CD4-positive, alpha-beta T cell treated with Interleukin-12 subunit alpha and Interleukin-12 subunit beta, for 1 hour (primary cell): ENCODE data around the gene TIMM10.

ENCODE experiments used
- DNase-seq: peaks from one replicate; pipeline ENCODE4 v3.0.0-alpha.2; 2020

TIMM10 gene, protein sequence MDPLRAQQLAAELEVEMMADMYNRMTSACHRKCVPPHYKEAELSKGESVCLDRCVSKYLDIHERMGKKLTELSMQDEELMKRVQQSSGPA

GRCh38 chr11:57530596-57531507 lies at the start of gene TIMM10:
Gene TIMM10 (minus strand): TSS chr11:57530754. CDS start chr11:57530189, 565 bp downstream.
- DNase-seq: peak; percentile 97

- DNase-seq: no peak
Measured at GRCh38 chr11:57574061-57574460, 43.5 kb upstream of the TIMM10 start.

DNA sequence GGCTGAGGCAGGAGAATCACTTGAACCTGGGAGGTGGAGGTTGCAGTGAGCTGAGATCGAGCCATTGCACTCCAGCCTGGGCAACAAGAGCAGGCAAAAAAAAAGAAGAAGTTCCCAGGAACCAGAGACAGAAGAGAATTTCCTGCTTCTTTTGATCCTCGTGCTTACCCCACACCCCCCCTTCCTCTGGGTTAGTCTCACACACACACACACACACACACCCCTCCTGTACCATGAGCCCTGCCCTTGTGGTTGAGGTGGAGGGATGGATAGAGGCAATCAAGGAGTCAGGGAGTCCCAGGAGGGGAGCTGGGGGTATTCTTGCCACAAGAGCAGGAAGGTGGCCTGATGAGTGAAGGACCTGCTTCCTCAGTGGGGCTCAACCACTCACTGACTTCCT lies 41.1 kb upstream of the TIMM10 start:
- no peak for DNase-seq

DNA sequence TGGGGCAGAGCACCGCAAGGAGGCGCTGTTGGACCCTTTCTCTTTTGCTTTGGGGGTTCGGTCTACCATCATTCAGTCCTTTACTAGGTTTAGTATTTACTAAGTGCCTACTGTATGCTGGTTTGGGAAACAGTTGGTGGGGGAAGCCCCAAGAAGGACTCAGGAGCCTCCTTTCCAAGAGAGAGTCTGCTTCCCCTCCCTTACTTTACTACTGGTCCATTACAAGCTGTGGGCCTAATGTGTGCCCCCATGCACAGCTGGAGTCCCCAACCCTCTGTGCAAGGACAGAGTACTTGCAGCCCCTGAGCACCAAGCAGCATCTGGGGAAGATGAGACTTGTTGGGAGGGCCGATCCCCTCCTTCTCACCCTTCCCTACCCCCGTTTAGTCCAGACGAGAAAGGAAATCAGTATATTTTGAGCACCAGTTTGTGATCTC lies 37.8 kb upstream of the TIMM10 start:
- peak; percentile 89 for DNase-seq

DNA sequence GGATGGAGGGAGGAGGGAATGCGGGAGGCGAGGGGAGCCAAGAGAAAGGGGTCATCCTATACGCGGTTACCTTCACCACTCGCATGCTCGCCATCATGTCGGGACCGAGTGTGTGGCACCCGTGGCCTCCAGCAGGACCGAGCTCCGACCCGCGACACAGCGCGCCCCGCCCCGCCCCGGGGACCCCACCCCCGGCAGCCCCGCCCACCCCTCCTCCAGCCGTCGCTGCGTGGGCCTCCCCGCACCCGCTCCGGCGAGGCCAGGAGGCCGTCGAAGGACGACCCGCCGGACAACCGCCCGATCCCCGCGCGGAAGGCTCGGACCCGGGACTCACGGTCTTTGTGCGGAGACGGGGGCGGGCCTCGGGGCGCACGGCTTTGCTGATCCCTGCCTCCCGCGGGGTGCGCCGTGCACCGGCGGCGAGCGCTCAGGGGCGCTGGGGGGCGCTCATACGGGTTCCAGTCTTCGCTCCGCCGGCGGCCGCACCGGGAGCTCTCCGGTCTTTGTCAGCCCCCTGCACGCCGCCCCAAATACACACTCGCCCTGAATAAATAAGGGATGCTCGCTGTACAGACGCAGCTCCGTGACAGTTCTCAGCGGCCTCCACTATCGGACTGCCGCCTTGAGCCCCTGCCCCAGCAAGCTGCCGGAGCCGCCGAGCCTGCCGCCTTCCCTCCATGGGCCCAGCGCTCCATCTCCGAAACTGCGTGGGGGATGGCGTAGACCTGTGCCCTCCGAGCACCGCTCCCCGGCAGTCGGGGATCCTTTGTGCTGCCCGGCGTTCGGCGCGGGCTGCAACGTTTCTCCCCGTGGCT lies 37.2 kb upstream of the TIMM10 start, which contains the start of gene UBE2L6:
Gene UBE2L6, minus strand, starts transcription at position 158 of the 815 bp plus-strand sequence. Its CDS starts 61 bp downstream, at position 97.
- peak; percentile 60 for DNase-seq

GRCh38 chr11:57566905-57567514 lies 36.5 kb upstream of the TIMM10 start:
- DNase-seq: peak; percentile 42

- peak; percentile 51 for DNase-seq
Measured at GRCh38 chr11:57566005-57566904, 35.7 kb upstream of the TIMM10 start.

- DNase-seq: no peak
Measured at GRCh38 chr11:57562596-57562995, 32.0 kb upstream of the TIMM10 start.

GRCh38 chr11:57560146-57560545 lies 29.6 kb upstream of the TIMM10 start:
- no peak for DNase-seq

GRCh38 chr11:57556041-57556440 lies 25.5 kb upstream of the TIMM10 start:
- no peak for DNase-seq

DNA sequence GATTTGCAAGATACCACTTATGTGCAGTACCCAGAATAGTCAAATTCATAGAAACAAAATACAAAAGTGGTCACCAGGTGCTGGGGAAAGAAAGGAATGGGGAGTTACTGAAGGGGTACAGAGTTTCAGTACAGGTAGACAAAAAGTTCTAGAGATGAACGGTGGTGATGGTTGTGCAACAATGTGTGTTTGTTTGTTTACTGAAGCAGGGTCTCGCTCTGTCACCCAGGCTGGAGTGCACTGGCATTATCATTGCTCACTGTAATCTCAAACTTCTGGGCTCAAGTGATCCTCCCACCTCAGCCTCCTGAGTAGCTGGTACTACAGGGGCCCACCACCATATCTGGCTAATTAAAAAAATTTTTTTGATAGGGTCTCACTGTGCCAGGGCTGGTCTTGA lies 24.8 kb upstream of the TIMM10 start:
- DNase-seq: no peak

- no peak for DNase-seq
Measured at GRCh38 chr11:57552479-57552878, 21.9 kb upstream of the TIMM10 start.

DNA sequence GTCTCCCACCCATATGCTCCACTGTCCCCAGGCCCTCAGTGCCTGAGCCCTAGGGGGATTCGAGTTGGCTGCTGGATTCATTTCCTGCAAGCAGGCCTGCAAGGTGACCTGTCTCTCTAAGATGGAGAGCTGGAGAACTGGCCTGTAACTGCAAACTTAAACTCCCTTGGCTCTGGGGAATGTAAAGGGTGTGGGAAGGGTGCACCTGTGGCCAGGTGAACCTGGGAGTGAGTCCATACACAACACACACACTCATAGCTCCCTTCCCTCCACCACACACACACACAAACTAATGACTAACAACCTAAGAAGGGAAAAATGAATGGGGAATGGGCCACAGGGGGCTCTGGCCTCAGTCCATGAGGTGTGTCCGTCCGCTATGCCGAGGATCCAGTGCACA lies 21.4 kb upstream of the TIMM10 start:
- DNase-seq: no peak

GRCh38 chr11:57549983-57550382 lies 19.4 kb upstream of the TIMM10 start:
- no peak for DNase-seq

GRCh38 chr11:57547854-57548377 lies 17.4 kb upstream of the TIMM10 start:
- DNase-seq: no peak

- DNase-seq: no peak
Measured at GRCh38 chr11:57546869-57547475, 16.4 kb upstream of the TIMM10 start.

DNA sequence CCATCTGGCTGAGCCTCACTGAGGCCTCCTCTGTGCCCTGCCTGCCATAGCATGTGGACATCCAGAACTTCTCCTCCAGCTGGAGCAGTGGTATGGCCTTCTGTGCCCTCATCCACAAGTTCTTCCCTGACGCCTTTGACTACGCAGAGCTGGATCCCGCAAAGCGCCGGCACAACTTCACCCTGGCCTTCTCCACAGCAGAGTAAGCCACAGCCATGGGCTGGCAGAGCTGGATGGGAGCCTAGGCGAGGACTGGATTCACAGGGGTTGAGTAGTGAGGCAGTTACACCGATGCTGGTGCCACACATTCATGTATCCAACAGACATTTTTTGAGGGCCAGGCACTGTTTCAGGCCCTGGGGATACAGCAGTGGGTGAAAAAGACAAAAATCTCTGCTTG lies 15.9 kb upstream of the TIMM10 start:
- DNase-seq: no peak

DNA sequence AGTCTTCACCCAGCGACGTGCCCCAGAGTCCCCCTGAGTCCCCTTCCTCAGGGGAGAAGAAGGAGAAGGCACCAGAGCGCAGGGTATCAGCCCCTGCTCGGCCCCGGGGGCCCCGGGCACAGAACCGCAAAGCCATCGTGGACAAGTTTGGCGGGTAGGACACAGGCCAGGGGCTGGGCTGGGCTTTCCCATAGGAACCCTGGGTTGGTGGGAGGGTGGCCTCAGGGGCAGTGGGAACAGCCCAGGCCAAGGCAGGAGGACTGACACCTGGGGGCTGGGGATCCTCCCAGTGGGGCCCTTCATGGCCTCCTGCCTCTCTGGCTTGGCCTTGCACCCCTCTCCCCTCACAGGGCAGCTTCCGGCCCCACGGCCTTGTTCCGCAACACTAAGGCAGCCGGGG lies 15.3 kb upstream of the TIMM10 start:
- no peak for DNase-seq

DNA sequence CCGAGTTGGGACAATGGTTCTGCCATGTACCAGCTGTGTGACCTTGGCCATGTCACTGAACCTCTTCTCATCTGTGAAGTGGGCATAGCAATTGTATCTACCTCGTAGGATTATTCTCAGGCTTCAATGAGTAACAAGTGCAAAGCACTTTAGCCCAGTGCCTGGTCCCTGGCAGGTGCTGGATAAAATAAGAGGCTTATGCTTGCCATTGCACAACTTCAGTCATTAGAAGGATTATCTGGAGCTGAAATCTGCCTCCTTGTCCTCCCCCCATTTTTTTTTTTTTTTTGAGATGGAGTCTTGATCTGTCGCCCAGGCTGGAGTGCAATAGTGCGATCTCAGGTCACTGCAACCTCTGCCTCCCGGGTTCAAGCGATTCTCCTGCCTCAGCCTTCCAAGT lies 14.0 kb upstream of the TIMM10 start:
- no peak for DNase-seq

DNA sequence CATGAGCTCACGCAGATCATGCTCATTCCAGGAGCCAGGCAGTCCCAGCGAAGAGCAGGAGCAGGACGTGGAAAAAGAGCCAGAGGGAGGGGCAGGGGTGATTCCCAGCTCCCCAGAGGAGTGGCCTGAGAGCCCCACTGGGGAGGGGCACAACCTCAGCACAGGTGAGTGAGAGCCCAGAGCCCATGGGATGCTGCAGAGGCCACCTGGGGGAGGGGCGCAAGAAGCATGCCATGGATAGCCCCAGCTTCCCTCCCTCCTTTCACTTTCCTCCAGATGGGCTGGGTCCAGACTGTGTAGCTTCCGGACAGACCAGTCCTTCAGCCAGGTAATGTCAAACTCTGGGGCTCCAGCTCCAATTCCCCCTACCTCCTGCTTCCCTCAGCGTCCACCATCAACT lies 13.0 kb upstream of the TIMM10 start:
- no peak for DNase-seq

GRCh38 chr11:57542582-57542981 lies 12.0 kb upstream of the TIMM10 start:
- no peak for DNase-seq
